VCaP (cell line): ENCODE data around the gene SPATA25.
"Not testable (repeated sequence)": the region's sequence is repeated elsewhere in the genome, so short reads cannot be mapped to it uniquely, and the experiment has no call there.

Experiments used
- H3K27ac ChIP-seq: fragments of 450-650 bp; 2 replicates; pipeline ENCODE4 v1.5.1; 2017
- TF ChIP-seq, protein P1 (sequence below): fragments of 450-650 bp; conservative IDR thresholded peaks from 2 replicates; pipeline ENCODE4 v1.5.1; 2017; ENCODE audit warnings: mild to moderate bottlenecking, moderate library complexity

SPATA25 gene

DNA sequence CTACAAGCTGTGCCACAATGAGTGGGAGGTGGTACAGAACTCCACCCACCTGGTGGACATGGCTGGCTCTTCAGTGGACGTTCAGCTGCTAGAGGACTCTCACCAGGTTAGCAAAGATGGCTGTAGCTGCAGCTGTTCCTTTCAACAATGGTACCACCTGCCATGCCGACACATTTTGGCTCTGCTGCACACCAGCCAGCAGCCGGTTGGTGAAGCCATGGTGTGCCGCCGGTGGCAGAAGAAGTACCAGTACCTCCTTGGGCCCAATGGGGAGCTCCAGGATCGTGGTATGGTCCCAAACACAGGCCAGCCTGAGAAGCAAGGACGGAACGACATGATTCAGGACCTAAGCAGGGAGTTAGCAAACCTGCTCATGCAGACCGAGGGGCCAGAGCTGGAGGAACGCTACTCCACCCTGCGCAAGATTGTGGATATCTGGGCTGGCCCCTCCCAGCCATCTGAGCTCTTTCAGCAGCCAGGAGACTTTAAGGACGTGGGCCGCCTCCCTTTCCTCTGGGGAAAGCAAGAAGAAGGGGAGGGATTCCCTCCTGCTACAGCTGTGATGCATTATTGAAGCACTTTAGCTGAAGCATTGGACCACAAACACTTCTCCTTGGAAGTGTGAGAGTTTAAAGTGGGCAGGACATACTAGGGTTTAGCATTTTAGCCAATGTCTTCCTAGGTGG lies 9.2 kb downstream of the SPATA25 start:
- TF ChIP-seq, protein P1, sequence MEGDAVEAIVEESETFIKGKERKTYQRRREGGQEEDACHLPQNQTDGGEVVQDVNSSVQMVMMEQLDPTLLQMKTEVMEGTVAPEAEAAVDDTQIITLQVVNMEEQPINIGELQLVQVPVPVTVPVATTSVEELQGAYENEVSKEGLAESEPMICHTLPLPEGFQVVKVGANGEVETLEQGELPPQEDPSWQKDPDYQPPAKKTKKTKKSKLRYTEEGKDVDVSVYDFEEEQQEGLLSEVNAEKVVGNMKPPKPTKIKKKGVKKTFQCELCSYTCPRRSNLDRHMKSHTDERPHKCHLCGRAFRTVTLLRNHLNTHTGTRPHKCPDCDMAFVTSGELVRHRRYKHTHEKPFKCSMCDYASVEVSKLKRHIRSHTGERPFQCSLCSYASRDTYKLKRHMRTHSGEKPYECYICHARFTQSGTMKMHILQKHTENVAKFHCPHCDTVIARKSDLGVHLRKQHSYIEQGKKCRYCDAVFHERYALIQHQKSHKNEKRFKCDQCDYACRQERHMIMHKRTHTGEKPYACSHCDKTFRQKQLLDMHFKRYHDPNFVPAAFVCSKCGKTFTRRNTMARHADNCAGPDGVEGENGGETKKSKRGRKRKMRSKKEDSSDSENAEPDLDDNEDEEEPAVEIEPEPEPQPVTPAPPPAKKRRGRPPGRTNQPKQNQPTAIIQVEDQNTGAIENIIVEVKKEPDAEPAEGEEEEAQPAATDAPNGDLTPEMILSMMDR = no peak
- no peak overlapping the region for H3K27ac ChIP-seq

DNA sequence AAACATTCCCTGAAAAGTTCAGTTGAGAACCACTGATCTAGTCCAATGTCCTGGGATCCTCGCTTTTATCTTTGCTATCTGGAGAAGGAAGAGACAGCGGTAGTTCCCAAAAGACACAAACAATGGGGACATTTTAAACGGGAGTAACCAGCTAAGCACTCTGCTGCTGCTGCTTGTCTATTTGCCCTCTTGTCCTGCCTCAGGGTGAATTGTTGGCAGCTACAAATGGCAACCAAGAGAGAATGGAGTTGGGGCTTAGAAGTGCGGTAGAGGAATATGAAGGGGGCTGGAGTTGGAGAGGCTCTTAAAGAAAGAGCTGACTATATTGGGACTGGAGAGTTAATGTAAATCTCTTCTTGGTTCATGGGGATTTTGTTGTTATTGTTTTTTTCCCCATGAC lies 12.8 kb downstream of the SPATA25 start:
- TF ChIP-seq, protein P1 = no peak
- H3K27ac ChIP-seq = no peak overlapping the region

DNA sequence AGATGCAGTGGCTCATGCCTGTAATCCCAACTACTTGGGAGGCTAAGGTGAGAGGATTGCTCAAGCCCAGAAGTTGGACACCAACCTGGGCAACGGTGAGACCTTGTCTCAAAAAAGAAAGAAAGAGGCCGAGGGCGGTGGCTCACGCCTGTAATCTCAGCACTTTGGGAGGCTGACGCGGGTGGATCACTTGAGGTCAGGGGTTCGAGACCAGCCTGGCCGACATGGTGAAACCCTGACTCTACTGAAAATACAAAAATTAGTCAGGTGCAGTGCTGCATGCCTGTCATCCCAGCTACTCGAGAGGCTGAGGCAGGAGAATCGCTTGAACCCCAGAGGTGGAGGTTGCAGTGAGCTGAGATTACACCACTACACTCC lies 13.3 kb downstream of the SPATA25 start:
- H3K27ac ChIP-seq = not testable (repeated sequence)

DNA sequence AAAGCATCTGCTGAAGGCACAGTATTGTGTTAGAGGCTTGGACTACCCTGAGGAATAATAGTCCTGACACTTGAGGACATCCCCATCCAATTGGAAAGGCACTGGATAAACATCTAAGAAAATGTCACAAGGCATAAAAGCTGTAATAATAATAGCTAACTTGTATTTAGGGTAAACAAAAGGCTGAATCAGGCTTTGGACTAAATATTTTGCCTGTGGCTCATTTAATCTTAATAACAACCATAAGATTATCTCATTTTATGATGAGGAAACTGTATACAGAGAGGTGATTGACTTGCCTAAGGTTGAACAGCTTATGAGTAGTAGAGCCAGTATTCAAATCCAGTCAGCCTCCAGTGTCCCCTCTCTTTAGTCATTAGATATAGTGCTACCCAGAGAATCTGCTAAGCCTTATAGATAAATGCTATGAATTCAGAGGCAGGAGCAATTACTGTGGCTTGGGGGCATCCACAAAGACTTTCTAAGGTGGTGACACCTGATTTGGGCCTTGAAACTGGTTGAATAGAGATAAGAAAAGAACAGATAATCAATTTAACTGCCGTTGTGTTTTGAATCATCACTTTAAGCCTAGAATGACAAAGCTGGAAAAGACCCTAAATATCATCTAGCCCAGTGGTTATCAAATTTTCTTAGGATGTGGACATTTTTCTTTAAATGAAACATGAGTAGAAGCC lies 13.9 kb downstream of the SPATA25 start:
- TF ChIP-seq, protein P1 = no peak
- no peak overlapping the region for H3K27ac ChIP-seq

DNA sequence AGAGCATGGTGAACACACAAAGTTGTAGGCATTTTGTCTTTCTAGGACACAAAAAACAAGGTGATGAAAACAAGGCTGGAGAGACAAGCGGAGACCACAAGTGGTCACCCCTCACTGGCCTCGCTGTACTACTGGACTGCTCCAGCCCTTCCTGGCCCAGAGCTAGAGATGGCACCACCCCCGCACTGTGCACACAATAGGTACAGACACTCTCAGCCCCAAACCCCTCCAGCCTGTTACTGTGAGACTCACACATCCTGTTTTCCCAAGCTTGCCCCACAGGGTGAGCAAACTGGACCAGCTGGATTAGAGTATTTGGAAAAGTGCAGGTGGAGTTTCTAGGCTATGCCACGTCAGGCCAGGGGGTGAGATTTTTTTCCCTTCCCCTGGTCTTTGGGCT lies 14.8 kb downstream of the SPATA25 start:
- no peak overlapping the region for H3K27ac ChIP-seq
- TF ChIP-seq, protein P1 = no peak

DNA sequence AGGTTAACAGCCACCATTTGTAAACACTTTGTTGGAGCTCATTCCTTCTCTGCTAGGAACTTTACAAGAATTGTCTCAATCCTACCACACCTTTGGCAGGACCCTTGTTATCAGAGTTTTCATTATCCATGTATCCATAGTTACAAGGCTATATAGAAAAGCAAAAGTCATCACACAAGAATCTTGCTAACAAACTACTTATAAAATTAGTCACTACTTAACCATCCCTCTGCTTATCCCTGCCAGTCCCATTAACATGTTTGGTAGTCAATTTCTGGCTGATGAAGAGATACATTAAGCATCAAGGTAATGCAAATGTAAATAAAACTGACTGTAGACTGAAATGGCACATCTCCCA lies 19.6 kb downstream of the SPATA25 start:
- TF ChIP-seq, protein P1 = no peak

DNA sequence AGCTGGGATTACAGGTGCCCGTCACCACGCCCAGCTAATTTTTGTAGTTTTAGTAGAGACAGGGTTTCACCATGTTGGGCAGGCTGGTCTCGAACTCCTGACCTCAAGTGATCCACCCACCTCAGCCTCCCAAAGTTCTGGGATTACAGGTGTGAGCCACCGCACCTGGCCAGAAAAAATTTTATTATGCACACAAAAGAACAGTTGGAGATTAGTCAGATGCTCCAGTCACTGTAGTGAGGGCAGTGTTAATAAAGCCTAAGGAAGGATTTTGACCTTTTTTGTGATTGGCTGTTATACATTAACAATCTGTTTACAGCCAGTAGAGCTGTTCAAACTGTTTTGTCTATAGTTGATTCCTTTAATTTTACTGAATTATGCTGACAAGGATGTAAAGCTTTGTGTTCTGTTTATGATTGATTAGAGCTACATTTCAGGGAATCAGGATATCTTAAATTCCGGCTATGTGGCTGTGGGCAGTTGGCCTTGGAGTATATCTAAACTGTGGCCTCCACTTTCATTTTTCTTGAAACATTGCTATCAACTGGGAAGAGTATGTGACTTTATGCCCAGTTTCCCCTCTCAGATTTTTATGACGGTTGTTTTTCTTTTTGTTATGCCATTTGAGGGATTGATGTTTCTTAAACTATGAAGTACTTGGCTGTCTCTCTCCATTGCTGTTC lies 20.1 kb downstream of the SPATA25 start:
- H3K27ac ChIP-seq = no peak overlapping the region
- TF ChIP-seq, protein P1 = no peak

More for the DNA sequence above, 19.6 kb downstream of the SPATA25 start:
- no peak overlapping the region for H3K27ac ChIP-seq

DNA sequence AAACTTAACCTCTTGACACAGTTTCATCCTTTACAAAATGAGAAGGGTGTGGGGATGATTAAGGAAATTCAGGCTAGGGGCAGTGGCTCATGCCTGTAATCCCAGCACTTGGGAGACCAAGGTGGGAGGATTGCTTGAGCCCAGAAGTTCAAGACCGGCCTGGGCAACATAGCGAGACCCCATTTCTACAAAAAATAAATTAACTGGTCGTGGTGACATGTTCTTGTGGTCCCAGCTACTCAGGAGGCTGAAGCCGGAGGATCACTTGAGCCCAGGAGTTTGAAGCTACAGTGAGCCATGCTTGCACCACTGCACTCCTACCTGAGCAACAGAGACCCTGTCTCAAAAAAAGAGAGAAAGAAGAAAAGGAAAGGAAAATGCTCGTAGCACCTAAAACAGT lies 21.0 kb downstream of the SPATA25 start:
- H3K27ac ChIP-seq = no peak overlapping the region
- TF ChIP-seq, protein P1 = no peak
